Right ventricle myocardium superior (tissue), 1 donor: Measurements from ENCODE around the gene TMEM144. TPM values are rescaled to one million over a fixed set of nuclear protein-coding genes. Genes with fewer than 3 reads are reported as not detected.
"Not testable (repeated sequence)": the region's sequence is repeated elsewhere in the genome, so short reads cannot be mapped to it uniquely, and the experiment has no call there.

Experiments used
- ATAC-seq: fragments of 200-7000 bp; cut with Tn5 transposase; one replicate; pipeline ENCODE4 v1.9.1; 2020; ENCODE audit warnings: mild to moderate bottlenecking; ENCODE audit not compliant: poor library complexity
- DNase-seq: peaks from one replicate; pipeline ENCODE4 v3.0.0-alpha.2; 2020
- intact Hi-C: fragments of 100-400 bp; cut with DNase I; formaldehyde crosslinking; loops from one replicate; pipeline ENCODE4 v1.11.2; 2022
- total RNA-seq: library from RNA; stranded (reverse); fragmentation: NEBNext Ultra II Directional; extraction: Animal tissue kit (Norgen Biotek cat#: 25700); gene quantifications from one replicate; pipeline ENCODE4 v1.2.1, GENCODE V29; 2021
- donor health status: DM: no; HTN: yes; CAD: no; lungs with severe emphysema.

Gene TMEM144
- total RNA-seq, 1 donor from 2014 or later, result 10.4 TPM

GRCh38 chr4:158279052-158279451 is 68.8 kb downstream of the TMEM144 start:
- DNase-seq, ATAC-seq, intact Hi-C loops: not testable (repeated sequence)

GRCh38 chr4:158280856-158281255 is 70.6 kb downstream of the TMEM144 start:
- DNase-seq (no peak), ATAC-seq (no peak)
- intact Hi-C loops, result no loop called here

- no peak for ATAC-seq
- intact Hi-C loops, result no loop called here
- DNase-seq, result no peak
Observed at GRCh38 chr4:158282252-158282651, 72.0 kb downstream of the TMEM144 start.

GRCh38 chr4:158285429-158286216 is 75.3 kb downstream of the TMEM144 start:
- DNase-seq (no peak), ATAC-seq (no peak)
- intact Hi-C loops, result no loop called here

GRCh38 chr4:158290912-158291311 is 80.6 kb downstream of the TMEM144 start:
- ATAC-seq (no peak), DNase-seq (no peak)
- intact Hi-C loops, result no loop called here

GRCh38 chr4:158291334-158292055 is 81.2 kb downstream of the TMEM144 start:
- DNase-seq (no peak), ATAC-seq (no peak)
- intact Hi-C loops, result no loop called here

GRCh38 chr4:158292156-158292555 is 81.9 kb downstream of the TMEM144 start:
- intact Hi-C loops, result no loop called here
- ATAC-seq, result no peak
- DNase-seq, result no peak

- no peak for DNase-seq
- intact Hi-C loops, result no loop called here
- no peak for ATAC-seq
Observed at GRCh38 chr4:158295053-158295452, 84.8 kb downstream of the TMEM144 start.

- intact Hi-C loops, result no loop called here
- ATAC-seq, result no peak
- no peak for DNase-seq
Observed at GRCh38 chr4:158297866-158298265, 87.6 kb downstream of the TMEM144 start.

GRCh38 chr4:158299459-158300007 is 89.2 kb downstream of the TMEM144 start:
- no peak for ATAC-seq
- intact Hi-C loops, result no loop called here
- no peak for DNase-seq

GRCh38 chr4:158300012-158300411 is 89.7 kb downstream of the TMEM144 start:
- intact Hi-C loops, result no loop called here
- ATAC-seq (no peak), DNase-seq (no peak)

- no peak for ATAC-seq
- no peak for DNase-seq
- intact Hi-C loops, result no loop called here
Observed at GRCh38 chr4:158302076-158302866, 92.0 kb downstream of the TMEM144 start.

- ATAC-seq, result no peak
- no peak for DNase-seq
- intact Hi-C loops, result no loop called here
Observed at GRCh38 chr4:158304694-158305093, 94.4 kb downstream of the TMEM144 start.

Other genes with a start within 250 kb of the TMEM144 start
- gene GASK1B, start 37.5 kb upstream of the TMEM144 start, total RNA-seq, result 60.2 TPM